ENCODE measurements around the gene BDH2. TPM values are rescaled to one million over a fixed set of nuclear protein-coding genes. Genes with fewer than 3 reads are reported as not detected.
A peak's percentile ranks its signal among the peaks of the same experiment; 100 is the strongest.

BDH2 gene
- total and polyA plus RNA-seq, 10 donors = 16.8 to 42.2 (median 37.0) TPM

- H3K9me3 ChIP-seq = no peaks in the 10 kb centered on the region
- 44 to 63% (median 50%) methylated on average over 2 of the region's 2 CpGs for WGBS, 5 donors
- H3K4me1 ChIP-seq = peaks cover 0 to 6% (median 0%) of the 10 kb centered on the region in 6 donors
- H3K27ac ChIP-seq = no peak overlapping the region
- H3K4me3 ChIP-seq = no peak overlapping the region
- intact Hi-C loops (cut with DNase I; ENCODE audit: low total_unique reads) = no loop called here
- peaks cover 0 to 31% (median 13%) of the 10 kb centered on the region in 6 donors for H3K36me3 ChIP-seq
- DNase-seq = no peak
- no peaks in the 10 kb centered on the region for H3K27me3 ChIP-seq (replicated peaks in 1 of 7)
- TF ChIP-seq, protein P1, sequence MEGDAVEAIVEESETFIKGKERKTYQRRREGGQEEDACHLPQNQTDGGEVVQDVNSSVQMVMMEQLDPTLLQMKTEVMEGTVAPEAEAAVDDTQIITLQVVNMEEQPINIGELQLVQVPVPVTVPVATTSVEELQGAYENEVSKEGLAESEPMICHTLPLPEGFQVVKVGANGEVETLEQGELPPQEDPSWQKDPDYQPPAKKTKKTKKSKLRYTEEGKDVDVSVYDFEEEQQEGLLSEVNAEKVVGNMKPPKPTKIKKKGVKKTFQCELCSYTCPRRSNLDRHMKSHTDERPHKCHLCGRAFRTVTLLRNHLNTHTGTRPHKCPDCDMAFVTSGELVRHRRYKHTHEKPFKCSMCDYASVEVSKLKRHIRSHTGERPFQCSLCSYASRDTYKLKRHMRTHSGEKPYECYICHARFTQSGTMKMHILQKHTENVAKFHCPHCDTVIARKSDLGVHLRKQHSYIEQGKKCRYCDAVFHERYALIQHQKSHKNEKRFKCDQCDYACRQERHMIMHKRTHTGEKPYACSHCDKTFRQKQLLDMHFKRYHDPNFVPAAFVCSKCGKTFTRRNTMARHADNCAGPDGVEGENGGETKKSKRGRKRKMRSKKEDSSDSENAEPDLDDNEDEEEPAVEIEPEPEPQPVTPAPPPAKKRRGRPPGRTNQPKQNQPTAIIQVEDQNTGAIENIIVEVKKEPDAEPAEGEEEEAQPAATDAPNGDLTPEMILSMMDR (IDR thresholded peaks at IDR 0.05 in 8 of 11, conservative IDR thresholded peaks at IDR 0.05 in 3 of 11) = no peak
- no peak for TF ChIP-seq POLR2AphosphoS5 (IDR thresholded peaks at IDR 0.05)
- no peak for TF ChIP-seq POLR2A (IDR thresholded peaks at IDR 0.05)
These were observed 48.7 kb downstream of the BDH2 start for GRCh38 chr4:103050736-103051436.

- DNase-seq = no peak
These were observed 53.0 kb downstream of the BDH2 start for GRCh38 chr4:103046416-103047290.

DNA sequence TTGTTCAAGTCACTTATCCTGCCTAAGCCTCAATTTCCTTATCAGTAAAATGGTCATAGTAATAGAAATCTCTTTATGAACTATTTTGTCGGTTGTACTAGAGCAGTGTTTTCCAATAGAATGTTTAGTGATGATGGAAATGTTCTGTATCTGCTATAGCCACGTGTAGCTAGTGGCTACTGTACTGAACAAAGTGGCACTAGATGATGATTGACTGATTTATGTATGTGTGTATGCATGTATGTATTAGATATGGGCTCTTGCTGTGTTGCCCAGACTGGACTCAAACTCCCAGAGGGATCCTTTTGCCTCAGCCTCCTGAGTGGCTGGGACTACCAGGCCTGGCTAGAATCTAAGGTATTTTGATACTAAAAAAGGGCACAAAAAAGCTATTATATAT, 55.5 kb downstream of the BDH2 start:
- WGBS, 5 donors = 84 to 93% (median 89%) methylated on average over 2 of the region's 2 CpGs
- TF ChIP-seq POLR2A (IDR thresholded peaks at IDR 0.05) = no peak
- TF ChIP-seq, protein P1 (IDR thresholded peaks at IDR 0.05 in 8 of 11, conservative IDR thresholded peaks at IDR 0.05 in 3 of 11) = no peak
- no peak for TF ChIP-seq POLR2AphosphoS5 (IDR thresholded peaks at IDR 0.05)
- no peak for DNase-seq
- H3K27ac ChIP-seq = no peak overlapping the region
- peaks cover 0 to 47% (median 16%) of the 10 kb centered on the region in 6 donors for H3K36me3 ChIP-seq
- H3K4me1 ChIP-seq = peaks cover 0 to 6% (median 0%) of the 10 kb centered on the region in 6 donors
- H3K4me3 ChIP-seq = no peak overlapping the region
- H3K27me3 ChIP-seq (replicated peaks in 1 of 7) = no peaks in the 10 kb centered on the region
- no peaks in the 10 kb centered on the region for H3K9me3 ChIP-seq
- intact Hi-C loops (cut with DNase I; ENCODE audit: low total_unique reads) = no loop called here

More at GRCh38 chr4:103046416-103047290, 53.0 kb downstream of the BDH2 start:
- Histone ChIP-seq H3K4me1 (peaks cover 0 to 6% (median 0%) of the 10 kb centered on the region in 6 donors), H3K27ac (no peak overlapping the region), H3K4me3 (no peak overlapping the region), H3K9me3 (no peaks in the 10 kb centered on the region), H3K36me3 (peaks cover 0 to 58% (median 23%) of the 10 kb centered on the region in 6 donors), H3K27me3 (replicated peaks in 1 of 7) (no peaks in the 10 kb centered on the region)
- WGBS, 5 donors = 49 to 61% (median 52%) methylated on average over 5 of the region's 5 CpGs
- intact Hi-C loops (cut with DNase I; ENCODE audit: low total_unique reads) = no loop called here
- TF ChIP-seq POLR2A (IDR thresholded peaks at IDR 0.05) = no peak
- TF ChIP-seq, protein P1 (IDR thresholded peaks at IDR 0.05 in 8 of 11, conservative IDR thresholded peaks at IDR 0.05 in 3 of 11) = peak; percentile 29 to 82 (median 56)

- no peaks in the 10 kb centered on the region for H3K9me3 ChIP-seq
- H3K4me1 ChIP-seq = no peaks in the 10 kb centered on the region
- H3K27me3 ChIP-seq (replicated peaks in 1 of 7) = no peaks in the 10 kb centered on the region
- H3K4me3 ChIP-seq = no peak overlapping the region
- no peak overlapping the region for H3K27ac ChIP-seq
- no peak for DNase-seq
- WGBS, 5 donors = 92 to 98% (median 98%) methylated on average over 2 of the region's 2 CpGs
- H3K36me3 ChIP-seq = peaks cover 0 to 21% (median 0%) of the 10 kb centered on the region in 6 donors
- TF ChIP-seq, protein P1 (IDR thresholded peaks at IDR 0.05 in 8 of 11, conservative IDR thresholded peaks at IDR 0.05 in 3 of 11) = no peak
- no peak for TF ChIP-seq POLR2A (IDR thresholded peaks at IDR 0.05)
- TF ChIP-seq POLR2AphosphoS5 (IDR thresholded peaks at IDR 0.05) = no peak
- intact Hi-C loops (cut with DNase I; ENCODE audit: low total_unique reads) = no loop called here
These were observed 63.5 kb downstream of the BDH2 start for GRCh38 chr4:103036169-103036568.
